H1 (cell line): ENCODE data around the gene ZNF532.

Source experiments
- EGR1 ChIP-seq: IDR thresholded peaks from 2 replicates; pipeline ENCODE4 v1.6.1; 2011; ENCODE audit warnings: low read depth, low read length, borderline replicate concordance
- RFX5 ChIP-seq: IDR thresholded peaks from 2 replicates; pipeline ENCODE4 v1.6.1; 2011; ENCODE audit warnings: low read depth, low read length, improper control_type of control experiment, borderline replicate concordance
- RXRA ChIP-seq: IDR thresholded peaks from 2 replicates; pipeline ENCODE4 v1.6.1; 2011; ENCODE audit warnings: low read depth, mild to moderate bottlenecking, low read length, moderate library complexity; ENCODE audit not compliant: insufficient read depth
- YY1 ChIP-seq: IDR thresholded peaks from 2 replicates; pipeline ENCODE4 v1.6.1; 2011; ENCODE audit warnings: low read depth, mild to moderate bottlenecking, low read length
- TF ChIP-seq, protein P1 (sequence below), 3 experiments: IDR thresholded peaks; 1 replicate in 2 of 3; 2 replicates in 1 of 3; pipeline versions ENCODE4 v1.5.1 to v1.6.1; 2011; ENCODE audit warnings: low read length in 3 of 3, mild to moderate bottlenecking in 3 of 3, inconsistent platforms in 2 of 3, low read depth in 1 of 3, moderate library complexity in 1 of 3; ENCODE audit not compliant: insufficient read depth in 1 of 3; ENCODE audit errors: control extremely low read depth in 1 of 3

GRCh38 chr18:59009846-59010245 lies 145.2 kb downstream of the ZNF532 start:
- TF ChIP-seq, protein P1, sequence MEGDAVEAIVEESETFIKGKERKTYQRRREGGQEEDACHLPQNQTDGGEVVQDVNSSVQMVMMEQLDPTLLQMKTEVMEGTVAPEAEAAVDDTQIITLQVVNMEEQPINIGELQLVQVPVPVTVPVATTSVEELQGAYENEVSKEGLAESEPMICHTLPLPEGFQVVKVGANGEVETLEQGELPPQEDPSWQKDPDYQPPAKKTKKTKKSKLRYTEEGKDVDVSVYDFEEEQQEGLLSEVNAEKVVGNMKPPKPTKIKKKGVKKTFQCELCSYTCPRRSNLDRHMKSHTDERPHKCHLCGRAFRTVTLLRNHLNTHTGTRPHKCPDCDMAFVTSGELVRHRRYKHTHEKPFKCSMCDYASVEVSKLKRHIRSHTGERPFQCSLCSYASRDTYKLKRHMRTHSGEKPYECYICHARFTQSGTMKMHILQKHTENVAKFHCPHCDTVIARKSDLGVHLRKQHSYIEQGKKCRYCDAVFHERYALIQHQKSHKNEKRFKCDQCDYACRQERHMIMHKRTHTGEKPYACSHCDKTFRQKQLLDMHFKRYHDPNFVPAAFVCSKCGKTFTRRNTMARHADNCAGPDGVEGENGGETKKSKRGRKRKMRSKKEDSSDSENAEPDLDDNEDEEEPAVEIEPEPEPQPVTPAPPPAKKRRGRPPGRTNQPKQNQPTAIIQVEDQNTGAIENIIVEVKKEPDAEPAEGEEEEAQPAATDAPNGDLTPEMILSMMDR (IDR thresholded peaks at IDR 0.05; ENCODE audit: control extremely low read depth in 1 of 3, insufficient read depth in 1 of 3, low read depth in 1 of 3, low read length in 3 of 3): no peak
- TF ChIP-seq RFX5: no peak
- TF ChIP-seq YY1: no peak
- TF ChIP-seq RXRA: no peak
- TF ChIP-seq EGR1: no peak
